IPS DF 4.7 (cell line): ENCODE data around the gene RBP3.

Source experiments
- DNase-seq: peaks from one replicate; pipeline ENCODE4 v3.0.0-alpha.2; 2013; ENCODE audit warnings: low spot score; ENCODE audit errors: extremely low read depth

Gene RBP3

DNA sequence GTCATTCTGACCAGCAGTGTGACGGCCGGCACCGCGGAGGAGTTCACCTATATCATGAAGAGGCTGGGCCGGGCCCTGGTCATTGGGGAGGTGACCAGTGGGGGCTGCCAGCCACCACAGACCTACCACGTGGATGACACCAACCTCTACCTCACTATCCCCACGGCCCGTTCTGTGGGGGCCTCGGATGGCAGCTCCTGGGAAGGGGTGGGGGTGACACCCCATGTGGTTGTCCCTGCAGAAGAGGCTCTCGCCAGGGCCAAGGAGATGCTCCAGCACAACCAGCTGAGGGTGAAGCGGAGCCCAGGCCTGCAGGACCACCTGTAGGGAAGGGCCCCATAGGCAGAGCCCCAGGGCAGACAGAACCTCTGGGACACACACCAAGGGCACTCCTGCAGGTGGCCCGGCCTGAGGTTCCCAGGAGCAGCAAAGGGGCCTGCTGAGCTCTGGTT, 9.0 kb downstream of the RBP3 start:
- DNase-seq = no peak

DNA sequence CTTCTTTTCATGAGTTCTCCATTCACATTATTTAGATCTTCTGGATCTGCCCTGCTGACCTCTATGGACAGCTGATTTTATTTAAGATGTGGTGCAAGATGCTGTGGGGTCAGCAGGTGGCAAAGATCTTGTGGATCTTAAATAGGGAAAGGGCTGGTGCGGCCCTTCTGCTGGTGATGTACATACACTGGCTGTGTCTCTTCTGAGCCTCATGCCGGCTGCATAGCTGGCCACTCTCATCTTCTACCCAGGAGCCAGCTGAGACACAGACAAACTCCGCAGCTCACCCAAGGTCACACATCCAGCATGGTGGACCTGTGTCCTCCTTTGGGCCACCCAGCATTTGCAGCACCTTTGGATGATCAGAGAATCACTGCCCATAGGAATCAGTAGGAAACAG, 9.7 kb downstream of the RBP3 start:
- no peak for DNase-seq

DNA sequence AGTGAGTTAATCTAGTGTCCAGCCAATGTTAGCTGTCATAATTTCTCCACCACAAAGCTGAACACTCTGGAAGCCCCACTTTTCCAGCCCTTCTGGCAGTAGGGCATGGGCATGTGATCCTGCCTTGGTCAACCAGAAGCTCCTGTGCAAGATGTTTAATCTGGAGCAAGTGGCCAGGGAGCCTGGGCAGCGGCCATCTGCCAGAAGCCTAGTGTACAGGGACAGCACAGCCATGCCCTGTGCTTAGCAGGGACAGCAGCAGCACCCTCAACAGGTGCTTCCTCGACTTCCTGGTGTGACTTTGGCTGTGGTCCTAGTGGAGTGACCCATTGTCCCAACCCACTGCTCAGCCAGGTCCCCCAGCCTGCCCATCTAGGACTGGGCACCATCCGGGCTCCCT, 10.3 kb downstream of the RBP3 start:
- DNase-seq = no peak

DNA sequence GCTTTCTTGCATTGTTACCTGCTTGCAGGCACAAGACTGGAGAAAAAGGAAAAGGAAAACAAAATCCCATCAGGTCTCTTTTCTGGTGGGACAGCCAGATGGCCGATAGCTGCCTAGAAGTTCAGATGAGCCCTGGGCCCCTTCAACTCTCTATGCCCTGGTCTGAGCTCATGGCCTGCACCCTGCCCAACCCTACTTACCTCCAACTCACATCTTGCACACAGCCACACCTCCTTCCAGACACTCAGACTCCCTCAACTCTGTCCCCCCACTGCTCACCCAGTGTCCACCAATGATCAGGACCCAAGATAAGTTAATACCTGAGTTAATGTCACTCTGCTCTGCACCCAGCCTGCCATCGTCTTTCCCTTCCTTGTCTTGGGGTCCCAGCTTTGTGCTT, 10.9 kb downstream of the RBP3 start:
- DNase-seq = no peak

DNA sequence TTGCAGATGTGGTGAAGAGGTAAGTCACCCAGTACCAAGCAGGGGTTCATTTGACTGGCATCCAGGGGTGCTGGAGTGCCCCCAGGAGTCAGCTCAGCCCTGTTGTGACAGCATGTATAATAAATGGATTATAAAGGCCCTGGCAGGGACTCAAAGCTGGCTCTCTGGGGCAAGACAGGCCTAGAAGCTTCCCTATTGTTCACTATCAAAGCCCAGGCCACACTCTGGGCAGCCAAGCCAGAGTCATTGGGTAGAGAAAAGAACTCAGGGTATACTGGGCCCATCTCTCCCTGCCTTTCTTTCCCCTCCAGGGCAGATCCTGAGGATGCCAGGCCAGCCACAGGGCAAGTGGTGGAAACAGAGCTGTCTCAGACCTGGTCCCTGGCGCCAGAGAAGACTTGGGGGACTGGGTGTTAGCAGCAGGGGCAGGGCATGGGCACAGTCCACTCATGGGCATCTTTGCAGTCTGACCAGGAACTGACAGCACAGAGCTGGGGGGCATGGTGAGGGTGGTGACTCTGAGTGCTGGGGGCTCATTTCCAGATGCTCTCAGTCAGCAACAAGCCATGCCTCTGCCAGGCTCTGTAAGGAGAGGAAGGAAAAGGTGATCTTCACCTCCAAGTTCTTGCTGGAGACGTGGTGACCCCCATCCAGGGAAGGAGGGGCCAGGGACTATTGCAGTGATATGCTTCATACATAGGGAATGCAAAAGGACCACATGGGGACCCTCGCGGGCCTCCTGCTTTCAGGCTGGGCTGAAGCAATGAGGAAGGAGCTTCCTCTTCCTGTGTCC, 11.7 kb downstream of the RBP3 start:
- no peak for DNase-seq

DNA sequence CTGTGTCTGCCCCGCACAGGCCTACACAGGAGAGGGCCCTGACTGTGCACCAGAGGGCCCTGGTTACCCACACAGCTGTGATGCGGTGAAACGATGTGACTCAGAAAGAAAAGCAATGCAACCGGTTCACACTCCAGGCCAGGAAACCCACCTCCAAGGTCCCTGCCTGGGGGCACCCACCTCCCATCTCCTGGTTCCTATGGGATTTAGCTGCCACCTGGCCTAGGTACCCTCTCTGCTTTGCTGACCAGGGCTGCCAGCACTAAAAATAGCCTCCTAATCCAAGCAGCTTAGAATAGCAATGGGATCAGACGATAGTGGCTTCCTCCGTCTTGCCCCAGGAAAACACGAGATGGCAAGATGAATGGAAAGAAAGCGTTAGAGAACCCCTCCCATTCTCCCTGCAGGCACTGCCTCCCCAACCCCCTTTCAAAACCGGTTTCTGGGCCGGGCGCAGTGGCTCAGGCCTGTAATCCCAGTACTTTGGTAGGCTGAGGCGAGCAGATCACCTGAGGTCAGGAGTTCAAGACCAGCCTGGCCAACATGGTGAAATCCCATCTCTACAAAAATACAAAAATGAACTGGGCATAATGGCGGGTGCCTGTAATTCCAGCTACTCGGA, 12.4 kb downstream of the RBP3 start:
- DNase-seq = no peak

DNA sequence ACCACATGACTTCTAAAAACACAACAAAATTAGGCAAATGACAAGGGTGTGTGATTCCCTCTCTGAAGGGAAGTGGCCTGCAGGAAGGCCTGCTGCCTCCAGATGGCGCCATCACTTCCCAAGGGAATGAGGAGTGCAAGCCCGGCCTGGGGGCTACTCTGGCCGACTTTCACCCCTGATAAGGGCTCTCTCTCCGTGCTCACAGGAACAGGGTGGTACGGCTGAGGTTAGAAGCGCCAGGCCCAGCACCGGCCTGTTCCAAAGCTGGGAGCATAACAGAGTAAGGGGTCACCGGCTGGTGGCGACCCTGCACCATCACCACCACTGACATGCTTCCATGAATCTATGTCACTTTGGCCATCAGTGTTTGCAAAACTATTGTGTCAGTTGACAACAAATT, 13.1 kb downstream of the RBP3 start:
- peak; percentile 53 for DNase-seq

DNA sequence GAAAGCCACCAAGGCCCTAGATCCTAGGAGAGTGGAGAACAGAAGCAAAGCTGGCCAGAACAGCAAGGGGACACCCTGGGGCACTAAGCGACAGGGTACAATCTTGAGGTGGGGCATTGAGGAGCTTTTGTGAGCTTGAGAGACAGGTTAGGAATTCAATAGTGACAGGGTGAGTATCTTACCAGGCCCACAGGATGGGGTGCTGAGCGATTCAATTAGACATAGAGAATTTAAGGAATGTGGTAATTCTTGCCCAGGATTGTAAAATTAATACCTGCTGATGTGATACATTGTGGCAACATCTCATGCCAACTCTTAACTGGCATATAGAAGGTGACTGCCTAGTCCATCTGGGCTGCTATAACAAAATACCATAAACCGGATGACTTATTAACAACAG, 14.0 kb downstream of the RBP3 start:
- no peak for DNase-seq

DNA sequence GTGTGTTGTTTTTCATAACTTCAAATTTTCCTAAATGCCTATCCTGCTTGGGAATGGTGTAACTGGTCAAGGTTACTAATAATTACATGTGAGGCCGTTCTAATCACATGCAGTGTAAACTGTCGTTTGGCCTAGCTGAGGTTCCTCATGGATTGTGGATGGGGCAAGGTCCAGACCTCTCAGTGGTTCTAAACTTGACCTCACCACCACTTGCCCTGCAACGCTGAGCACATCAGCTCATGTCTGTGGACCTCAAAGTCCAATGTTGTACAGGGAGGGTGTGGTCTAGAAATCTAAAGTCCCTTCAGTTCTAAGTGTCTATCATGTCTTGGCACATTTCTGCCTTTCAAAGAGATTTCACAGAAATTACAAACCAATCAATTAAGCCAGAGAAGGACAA, 15.6 kb downstream of the RBP3 start:
- DNase-seq = no peak

DNA sequence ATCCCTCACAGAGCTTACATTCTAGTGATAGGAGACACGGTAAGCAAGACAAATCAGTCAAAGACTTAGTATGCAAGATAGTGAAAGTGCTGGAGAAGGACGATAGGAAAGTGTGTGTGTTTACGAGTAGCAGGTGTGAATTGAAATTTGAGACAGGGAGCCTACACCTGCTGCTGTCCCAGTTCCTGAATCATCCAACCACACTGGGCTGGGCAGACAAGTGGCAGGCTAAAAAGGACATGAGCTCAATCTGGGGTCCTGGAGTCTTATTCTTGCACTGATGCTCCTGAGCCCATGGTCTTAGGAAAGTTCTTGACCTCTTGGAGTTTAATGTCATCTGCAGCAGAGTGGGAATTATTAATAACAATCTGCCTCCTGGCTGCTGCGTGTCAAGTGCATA, 16.2 kb downstream of the RBP3 start:
- DNase-seq = no peak

DNA sequence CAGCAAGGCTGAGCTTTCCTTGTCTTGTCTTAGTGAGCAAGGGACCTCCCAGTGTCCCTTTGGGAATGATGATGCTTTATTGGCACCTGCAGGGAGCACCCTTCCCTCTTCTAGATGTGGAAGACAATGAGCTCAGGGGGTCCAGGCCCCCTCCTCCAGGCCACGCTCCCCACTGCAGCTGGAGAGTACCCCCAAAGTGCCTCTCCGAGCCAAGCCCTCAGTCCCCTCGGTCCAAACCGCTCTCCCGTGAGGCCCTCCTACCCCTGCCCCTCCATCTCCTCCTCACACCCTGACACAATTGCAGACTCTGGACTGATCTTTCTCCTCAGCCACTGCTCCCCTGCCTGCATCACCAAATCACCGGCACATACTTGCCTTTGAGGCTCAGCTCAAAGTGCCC, 16.7 kb downstream of the RBP3 start:
- DNase-seq = no peak

DNA sequence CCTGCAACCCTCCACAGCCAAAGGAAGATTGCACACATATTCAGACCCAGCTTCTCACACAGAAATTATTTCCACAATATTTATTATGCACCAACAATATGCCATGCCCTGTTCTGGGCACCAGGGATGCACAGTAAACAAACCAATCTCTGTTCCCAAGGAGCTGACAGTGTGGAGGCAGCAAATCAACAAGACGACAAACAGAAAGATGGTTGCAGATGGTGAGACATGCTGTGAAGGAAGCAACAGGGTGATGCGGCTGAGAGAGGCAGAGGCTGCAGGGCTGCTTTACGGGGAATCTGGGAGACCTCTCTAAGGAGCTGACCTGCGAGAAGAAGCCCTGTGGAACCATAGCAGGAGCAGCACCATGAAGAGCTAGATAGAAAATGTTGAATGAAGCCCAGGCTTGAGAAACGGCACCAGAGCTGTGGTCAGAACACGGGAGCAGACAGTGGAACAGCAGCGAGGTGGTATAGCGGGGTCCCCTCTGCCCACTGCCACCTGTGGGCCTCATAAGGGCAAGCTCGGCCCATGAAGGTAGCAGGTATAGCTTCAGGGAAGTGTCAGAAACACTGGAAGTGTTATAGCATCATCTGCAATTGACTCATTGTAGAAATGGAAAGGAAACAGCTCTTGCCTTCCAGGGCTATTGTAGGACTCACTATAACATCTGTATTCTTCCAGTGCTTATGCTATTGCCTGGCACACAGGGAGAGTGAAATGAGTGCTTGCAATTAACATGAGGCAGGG, 17.4 kb downstream of the RBP3 start:
- no peak for DNase-seq

DNA sequence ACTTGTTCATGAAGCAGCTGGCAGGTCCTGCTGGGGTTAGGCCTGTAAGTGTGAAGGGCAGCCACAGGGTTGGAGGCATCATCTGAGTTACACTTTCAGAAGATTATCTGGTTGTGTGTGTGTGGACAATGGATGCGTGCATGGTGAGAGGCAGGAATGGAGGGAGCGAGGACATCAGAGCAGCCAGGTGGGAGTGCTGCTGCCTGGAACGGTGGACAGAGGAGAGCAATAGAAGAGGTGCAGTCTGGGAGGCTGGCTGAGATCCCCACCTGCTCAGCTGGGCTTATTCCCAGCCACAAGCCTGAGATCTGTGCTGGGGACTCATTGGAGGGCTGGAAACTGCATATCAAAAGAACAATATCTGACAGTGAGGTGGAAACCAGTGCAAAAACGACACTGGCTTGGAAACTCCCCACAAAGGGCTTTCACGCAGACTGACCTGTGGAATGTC, 18.0 kb downstream of the RBP3 start:
- DNase-seq = no peak

DNA sequence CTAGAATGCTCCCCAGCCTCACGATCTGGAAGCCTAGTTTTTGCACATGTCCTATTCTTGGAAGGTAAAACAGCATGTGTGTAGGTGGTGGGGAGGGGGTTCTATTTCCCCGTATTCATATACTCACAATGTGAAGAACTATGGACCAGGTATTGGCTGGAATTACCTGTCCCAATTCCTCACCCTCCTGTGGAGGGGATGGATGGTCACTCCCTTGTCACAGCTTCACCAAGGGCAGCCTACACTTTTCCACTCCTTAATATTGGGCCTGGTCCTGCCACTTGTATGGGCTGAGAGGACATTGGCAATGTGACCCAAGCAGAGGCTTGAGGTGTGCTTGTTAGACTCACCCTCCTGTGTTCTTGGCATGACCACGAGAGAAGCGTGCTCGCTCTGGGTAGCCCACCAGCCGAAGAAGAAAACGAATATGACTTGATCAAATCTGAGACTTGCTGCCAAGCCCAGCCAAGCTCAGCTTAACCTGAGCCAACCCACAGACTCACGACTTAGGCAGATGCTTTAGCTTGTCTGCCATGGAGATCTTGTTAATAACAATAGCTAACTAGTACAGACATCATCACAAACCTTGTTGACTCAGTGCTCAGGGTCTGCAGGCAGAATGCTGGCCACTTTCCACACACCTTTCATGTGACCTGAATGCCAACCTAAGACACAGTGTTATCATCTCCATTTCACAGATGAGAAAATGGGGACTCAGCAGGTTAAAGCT, 18.7 kb downstream of the RBP3 start:
- no peak for DNase-seq

DNA sequence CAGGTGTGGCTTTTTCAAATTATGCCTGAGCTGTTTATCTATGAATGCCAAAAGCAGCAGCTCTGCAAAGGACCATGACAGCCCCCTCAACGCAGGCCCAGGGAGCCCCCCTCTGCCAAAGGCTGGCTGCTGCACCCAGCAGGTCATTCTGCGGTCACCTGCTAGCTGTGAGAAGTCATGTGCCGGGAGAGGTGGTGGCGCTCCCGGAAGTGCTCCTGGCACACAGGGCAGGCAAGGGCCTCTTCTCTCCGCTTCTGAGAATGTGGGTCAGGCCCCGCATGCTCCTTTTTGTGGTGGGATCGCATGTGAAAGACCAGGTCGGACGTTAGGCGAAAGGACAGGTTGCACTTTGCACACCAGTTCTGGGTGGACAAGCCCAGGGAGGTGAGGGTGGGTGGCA, 19.5 kb downstream of the RBP3 start:
- no peak for DNase-seq

DNA sequence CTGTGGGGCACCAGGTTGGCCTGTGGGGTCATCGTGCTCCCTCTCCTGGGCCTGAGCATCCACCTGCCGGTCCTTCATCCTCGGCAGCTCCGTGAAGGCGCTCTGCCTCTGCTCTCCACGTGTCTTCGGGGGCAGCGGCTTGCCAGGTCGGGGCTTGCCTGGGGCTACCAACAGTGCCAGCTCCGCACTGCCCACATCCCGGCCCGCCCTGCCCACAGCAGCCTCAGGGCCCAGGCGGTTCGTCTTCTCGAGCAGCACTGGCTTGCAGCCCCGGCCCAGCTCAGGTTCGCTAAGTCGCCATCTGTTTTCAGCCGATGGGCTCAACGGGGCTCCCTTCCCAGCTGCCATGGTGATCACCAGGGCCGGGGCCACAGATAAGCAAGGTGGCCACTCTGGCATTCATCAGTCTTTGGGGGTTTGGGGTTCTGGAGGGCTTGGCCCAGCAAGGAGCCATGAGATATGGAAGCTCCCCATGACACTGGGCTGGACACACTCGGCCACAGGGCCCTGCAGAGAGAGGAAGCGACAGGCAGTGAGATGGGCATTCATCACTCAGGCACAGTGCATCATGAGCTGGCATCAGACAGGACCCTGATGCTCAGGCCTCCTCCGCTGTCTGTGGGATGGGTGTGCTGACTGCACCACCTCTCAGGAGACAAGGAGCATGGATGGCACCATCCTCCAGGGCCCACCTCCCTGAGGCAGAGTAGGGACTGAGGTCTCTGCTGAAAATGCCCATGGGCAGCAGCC, 20.4 kb downstream of the RBP3 start:
- no peak for DNase-seq

DNA sequence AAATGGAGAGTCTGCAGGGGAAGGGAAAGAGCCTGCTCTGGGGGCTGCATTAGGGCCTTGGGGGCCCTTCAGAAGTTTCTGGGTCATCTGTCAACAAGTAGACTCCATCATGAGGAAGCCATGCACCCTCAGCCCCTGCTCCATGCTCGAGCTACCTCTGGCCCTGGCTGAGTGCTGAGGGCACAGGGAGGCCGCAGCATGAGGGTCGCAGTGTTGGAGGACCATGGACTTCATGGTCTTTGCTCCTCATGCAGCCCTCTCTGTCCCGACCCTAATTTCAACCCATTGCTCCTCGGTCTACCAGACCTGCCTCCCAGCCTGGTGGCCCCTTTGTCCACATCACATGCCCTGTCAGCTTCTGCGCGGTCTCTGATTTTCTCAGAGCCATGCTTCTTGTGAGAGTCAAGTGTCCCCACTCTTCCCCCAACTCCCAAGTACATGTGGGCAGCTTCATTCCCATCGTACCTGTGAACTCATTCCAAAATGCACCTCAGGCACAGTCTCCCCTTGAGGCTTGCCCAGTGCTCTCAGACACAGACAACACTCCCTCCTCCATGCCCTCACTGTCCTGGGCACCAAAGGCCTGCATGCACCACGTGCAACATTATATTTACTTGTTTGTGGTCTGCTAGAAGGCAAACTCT, 21.2 kb downstream of the RBP3 start:
- no peak for DNase-seq

DNA sequence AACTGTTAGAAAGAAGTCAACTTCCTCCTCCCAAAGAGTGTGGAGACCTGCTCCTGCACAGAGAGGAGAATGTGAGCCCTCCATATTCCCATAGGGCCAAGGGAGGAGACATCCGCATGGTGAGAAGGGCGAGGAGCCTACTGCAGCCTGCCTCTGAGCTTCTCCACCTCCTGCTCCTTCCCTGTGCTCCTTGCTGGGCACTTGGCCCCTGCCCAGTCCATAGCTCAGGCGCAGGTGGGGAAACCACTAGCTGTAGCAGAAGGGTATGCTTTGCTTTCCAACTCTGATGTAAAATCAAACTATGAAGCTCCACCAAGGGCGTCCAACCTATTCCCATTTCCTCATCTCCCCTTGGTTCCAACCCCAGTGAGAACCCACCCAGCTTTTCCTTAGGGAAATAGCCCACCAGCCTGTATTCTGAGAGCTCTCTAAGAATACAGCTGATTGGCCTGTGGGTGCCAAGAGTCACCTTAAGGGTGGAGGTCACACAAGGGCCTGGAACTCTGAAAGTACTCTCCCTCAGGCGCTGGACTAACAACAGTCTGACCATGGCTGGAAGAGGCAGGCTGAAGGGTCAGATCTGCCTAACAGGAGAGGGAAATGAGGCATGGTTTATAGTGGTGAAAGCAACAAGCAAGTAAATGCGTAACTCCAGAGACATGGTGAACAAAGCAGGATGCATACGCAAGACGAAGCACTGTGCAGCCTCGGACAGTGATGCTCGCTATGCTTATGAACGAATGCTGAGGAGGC, 22.0 kb downstream of the RBP3 start:
- DNase-seq = no peak

DNA sequence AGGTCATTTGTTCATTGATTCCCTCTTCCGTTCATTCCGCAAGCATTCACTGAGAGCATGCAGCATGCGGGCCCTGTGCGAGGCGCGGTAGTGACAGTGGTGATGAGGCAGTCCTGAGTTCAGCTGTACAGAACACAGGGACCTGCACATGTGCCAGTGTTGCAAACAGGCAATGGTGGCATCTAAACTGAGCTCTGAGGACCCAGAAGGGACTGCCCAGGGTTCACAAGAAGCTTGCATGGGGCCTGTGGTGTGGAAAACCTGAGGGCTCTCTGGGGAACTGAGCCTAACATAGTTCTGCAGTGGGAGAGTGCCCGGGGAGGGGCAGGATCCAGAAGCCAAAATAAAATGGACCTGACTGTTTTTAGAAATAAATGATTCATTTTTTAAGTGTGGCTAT, 22.7 kb downstream of the RBP3 start:
- no peak for DNase-seq
